ENCODE results near the gene STK10.

GRCh38 chr5:172199446-172199845 lies 11.4 kb upstream of the STK10 start:
- TF ChIP-seq, protein P1, sequence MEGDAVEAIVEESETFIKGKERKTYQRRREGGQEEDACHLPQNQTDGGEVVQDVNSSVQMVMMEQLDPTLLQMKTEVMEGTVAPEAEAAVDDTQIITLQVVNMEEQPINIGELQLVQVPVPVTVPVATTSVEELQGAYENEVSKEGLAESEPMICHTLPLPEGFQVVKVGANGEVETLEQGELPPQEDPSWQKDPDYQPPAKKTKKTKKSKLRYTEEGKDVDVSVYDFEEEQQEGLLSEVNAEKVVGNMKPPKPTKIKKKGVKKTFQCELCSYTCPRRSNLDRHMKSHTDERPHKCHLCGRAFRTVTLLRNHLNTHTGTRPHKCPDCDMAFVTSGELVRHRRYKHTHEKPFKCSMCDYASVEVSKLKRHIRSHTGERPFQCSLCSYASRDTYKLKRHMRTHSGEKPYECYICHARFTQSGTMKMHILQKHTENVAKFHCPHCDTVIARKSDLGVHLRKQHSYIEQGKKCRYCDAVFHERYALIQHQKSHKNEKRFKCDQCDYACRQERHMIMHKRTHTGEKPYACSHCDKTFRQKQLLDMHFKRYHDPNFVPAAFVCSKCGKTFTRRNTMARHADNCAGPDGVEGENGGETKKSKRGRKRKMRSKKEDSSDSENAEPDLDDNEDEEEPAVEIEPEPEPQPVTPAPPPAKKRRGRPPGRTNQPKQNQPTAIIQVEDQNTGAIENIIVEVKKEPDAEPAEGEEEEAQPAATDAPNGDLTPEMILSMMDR (optimal IDR thresholded peaks at IDR 0.05 in 1 of 3, IDR thresholded peaks at IDR 0.05 in 1 of 3, conservative IDR thresholded peaks at IDR 0.05 in 1 of 3; ENCODE audit: extremely low read depth in 1 of 3, insufficient read depth in 2 of 3, low read length in 3 of 3): no peak
- TF ChIP-seq EZH2 (IDR thresholded peaks at IDR 0.05; ENCODE audit: low read length): no peak
